GM10266 (cell line): Measurements from ENCODE around the gene FBXL7.

Experiments
- DNase-seq: peaks from one replicate; pipeline ENCODE4 v3.0.0; 2012; ENCODE audit errors: extremely low spot score
- TF ChIP-seq, protein P1 (sequence below): IDR thresholded peaks from 2 replicates; pipeline ENCODE4 v1.5.1; 2012; ENCODE audit warnings: mild to moderate bottlenecking, low read depth; ENCODE audit not compliant: control insufficient read depth, insufficient read depth; ENCODE audit errors: missing control alignments

Gene FBXL7

DNA sequence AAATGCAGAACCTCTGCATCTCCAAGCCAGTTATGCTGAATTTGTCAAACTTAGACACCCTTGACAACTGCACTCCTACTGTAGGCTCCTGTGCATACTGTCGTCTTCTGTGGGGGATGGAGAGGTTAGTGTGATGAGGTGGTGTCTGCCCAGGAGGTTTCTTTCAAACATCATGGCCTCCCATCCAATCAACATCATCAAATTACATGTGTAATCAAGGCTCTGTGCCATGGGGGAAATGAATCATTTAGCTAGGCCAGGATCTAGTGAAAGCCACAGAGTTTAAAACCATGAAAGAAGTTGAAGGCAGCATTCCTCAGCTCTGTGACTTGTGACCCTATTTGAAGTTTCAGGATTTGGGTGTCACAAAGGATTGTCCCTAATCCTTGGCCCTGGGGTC lies 439.0 kb downstream of the FBXL7 start:
- TF ChIP-seq, protein P1, sequence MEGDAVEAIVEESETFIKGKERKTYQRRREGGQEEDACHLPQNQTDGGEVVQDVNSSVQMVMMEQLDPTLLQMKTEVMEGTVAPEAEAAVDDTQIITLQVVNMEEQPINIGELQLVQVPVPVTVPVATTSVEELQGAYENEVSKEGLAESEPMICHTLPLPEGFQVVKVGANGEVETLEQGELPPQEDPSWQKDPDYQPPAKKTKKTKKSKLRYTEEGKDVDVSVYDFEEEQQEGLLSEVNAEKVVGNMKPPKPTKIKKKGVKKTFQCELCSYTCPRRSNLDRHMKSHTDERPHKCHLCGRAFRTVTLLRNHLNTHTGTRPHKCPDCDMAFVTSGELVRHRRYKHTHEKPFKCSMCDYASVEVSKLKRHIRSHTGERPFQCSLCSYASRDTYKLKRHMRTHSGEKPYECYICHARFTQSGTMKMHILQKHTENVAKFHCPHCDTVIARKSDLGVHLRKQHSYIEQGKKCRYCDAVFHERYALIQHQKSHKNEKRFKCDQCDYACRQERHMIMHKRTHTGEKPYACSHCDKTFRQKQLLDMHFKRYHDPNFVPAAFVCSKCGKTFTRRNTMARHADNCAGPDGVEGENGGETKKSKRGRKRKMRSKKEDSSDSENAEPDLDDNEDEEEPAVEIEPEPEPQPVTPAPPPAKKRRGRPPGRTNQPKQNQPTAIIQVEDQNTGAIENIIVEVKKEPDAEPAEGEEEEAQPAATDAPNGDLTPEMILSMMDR: no peak
- DNase-seq: no peak

DNA sequence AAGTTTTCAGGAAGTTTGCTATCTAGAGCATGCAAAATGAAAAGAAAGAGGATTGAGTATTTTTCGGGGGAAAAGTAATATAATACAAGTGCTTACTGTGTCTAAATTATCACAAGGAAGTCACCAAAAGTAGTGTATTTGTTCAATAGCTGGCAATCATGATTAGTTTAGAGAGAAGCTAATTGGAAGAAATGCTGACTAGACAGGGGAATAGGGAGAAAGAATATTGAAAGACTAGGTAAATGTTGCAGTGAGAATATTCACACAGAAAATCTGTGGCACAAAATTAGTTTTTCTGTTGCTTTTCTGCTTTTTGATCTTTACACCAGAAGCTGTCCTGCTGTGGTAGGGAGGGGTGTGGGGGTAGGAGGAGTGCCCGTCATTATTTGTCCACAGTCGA lies 440.9 kb downstream of the FBXL7 start:
- no peak for DNase-seq
- TF ChIP-seq, protein P1: no peak

DNA sequence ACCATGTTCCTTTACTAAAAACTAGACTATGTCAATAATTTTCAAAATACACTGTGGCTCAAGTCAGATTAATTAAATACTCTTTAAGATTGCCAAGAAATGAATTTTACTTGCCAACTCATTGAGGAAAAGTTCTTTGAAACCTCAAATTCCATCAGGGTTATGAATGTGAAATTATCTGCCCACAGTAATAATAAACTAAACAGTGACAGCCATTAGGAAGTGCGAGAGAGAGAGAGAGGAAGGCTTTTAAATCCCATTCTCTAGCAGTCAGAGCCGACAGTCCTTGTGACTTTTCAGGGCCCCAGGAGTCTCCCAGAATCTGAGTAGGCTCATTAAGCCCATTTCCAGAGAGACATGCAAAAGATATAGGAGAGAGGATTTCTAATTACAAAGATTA lies 443.5 kb downstream of the FBXL7 start:
- TF ChIP-seq, protein P1: no peak
- no peak for DNase-seq

DNA sequence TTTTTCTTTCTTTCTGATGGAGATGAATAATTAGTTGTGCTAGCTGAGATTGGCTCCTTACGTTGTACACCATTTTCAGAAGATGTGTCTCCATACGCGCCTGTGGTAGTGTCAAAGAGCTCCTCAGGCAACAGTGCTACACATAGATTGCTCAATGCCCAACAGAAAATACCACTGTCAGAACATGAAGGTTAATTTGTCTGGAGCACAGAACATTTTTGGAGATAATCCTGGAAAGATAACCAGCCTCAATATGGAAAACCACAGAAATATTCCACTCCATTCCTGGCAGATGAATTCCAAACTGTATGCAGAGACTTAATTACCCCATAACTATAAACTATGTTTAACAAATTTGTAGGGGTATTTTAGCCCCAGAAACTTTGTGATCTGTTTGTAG lies 446.0 kb downstream of the FBXL7 start:
- DNase-seq: no peak

DNA sequence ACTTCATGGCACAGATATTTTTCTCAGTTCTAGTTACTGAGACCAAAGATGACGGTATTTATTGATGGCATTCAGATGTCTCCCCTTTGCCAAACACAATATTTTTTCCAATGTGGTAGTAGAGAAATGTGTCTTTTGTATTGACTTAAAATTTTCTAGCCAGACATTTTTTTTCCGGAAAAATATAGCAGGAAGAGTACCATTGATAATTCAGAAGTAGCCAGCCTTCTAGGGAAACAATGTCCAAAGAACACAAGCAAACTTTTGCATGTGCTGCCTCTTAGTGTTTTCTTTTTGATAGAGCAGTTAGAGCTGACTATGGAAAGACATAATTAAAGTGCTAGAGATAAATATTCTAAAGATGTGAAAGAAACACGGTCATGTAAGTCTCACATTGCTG lies 448.2 kb downstream of the FBXL7 start:
- TF ChIP-seq, protein P1: no peak
- DNase-seq: no peak

More for the DNA sequence above, 446.0 kb downstream of the FBXL7 start:
- TF ChIP-seq, protein P1: no peak

DNA sequence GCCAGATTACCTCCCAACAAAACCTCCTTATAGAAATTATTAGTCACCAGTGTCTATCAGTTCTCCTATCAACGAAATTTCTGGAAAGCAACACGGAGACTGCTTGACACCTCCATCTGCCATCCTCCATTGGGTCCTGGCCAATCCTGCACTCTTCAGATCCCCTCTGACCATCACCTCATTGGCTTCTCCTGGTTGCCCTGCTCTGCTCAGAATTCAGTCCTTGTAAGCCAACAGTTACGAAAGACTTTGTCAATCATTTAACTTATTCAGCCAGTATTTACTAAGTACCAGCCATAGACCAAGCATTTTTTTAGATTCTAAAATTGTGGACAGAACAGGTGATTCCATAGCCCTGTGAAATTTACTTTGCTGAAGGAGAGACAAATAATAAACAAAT lies 451.1 kb downstream of the FBXL7 start:
- TF ChIP-seq, protein P1: no peak
- no peak for DNase-seq

DNA sequence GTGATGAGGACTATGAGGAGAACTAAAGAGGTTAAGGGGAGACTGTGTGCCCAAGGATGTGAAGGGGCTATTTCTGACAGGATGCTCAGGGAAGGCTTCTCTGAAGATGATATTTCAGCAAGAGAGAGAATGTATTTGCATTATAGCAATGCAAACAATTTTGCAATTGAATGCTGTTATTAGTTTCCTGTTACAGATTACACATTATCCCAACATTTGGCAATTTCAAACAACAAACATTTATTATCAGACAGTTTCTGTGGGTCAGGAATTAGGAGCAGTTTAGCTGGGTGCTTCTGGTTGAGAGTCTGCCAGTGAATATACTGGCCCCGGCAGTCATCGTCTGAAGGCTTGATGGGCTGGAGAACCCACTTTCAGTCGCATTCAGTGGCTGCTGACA lies 451.6 kb downstream of the FBXL7 start:
- no peak for DNase-seq

More for the DNA sequence above, 451.6 kb downstream of the FBXL7 start:
- TF ChIP-seq, protein P1: no peak
